Urinary bladder (tissue), 4 donors: ENCODE results near the gene SREBF2. TPM values are rescaled to one million over a fixed set of nuclear protein-coding genes. Genes with fewer than 3 reads are reported as not detected.
A peak's percentile ranks its signal among the peaks of the same experiment; 100 is the strongest.

Source experiments
- DNase-seq: peaks from one replicate; pipeline ENCODE4 v3.0.0-alpha.2; 2015; ENCODE audit errors: extremely low spot score
- H3K27ac ChIP-seq: one replicate; pipeline ENCODE4 v1.5.1; 2013; ENCODE audit warnings: low read depth, mild to moderate bottlenecking, moderate library complexity
- H3K36me3 ChIP-seq: one replicate; pipeline ENCODE4 v1.6.1; 2013; ENCODE audit warnings: mild to moderate bottlenecking, moderate library complexity; ENCODE audit not compliant: insufficient read depth
- H3K4me1 ChIP-seq: one replicate; pipeline ENCODE4 v1.6.1; 2013; ENCODE audit warnings: mild to moderate bottlenecking, moderate library complexity; ENCODE audit not compliant: insufficient read depth
- H3K4me3 ChIP-seq: one replicate; pipeline ENCODE4 v1.5.1; 2013; ENCODE audit warnings: low read depth, low read length
- WGBS: extraction: QIAGEN DNeasy Blood & Tissue Kit; methylation state at CpG from one replicate; pipeline ENCODE4 v1.1.7; 2013; 5-methylcytosine and 5-hydroxymethylcytosine counted together
- polyA plus RNA-seq: library from polyadenylated mRNA; stranded (reverse); fragments of 200-250 nt; gene quantifications from one replicate; pipeline ENCODE4 v1.2.3, GENCODE V29; 2013
- total RNA-seq: library from RNA; depleted of rRNA; stranded (reverse); fragments of >200 nt; gene quantifications from one replicate; pipeline ENCODE4 v1.2.3, GENCODE V29; 2014
- donor health status: healthy with polysubstance abuse.
- donor health status: healthy.

The SREBF2 gene
- total RNA-seq: 49.7 TPM
- 51.3 TPM for polyA plus RNA-seq

- no peaks in the 10 kb centered on the region for H3K36me3 ChIP-seq
- DNase-seq: peak; percentile 98
- under 1% methylated on average over 75 of the region's 75 CpGs for WGBS
- H3K4me1 ChIP-seq: no peaks in the 10 kb centered on the region
- H3K4me3 ChIP-seq: peak within 1 kb of the TSS; percentile 88
- H3K27ac ChIP-seq: peak within 1 kb of the TSS; percentile 91
Observed at GRCh38 chr22:41832553-41833368, at the start of gene SREBF2. SREBF2 (plus strand) TSS chr22:41833105; CDS start chr22:41833271, 166 bp downstream.

GRCh38 chr22:41787331-41787730 lies 45.6 kb upstream of the SREBF2 start:
- Histone ChIP-seq H3K36me3 (no peaks in the 10 kb centered on the region), H3K27ac (no peak overlapping the region), H3K4me3 (no peak overlapping the region), H3K4me1 (no peaks in the 10 kb centered on the region)
- WGBS: 58% methylated on average over 2 of the region's 2 CpGs
- no peak for DNase-seq

GRCh38 chr22:41793871-41794270 lies 39.0 kb upstream of the SREBF2 start:
- Histone ChIP-seq H3K27ac (no peak overlapping the region), H3K4me3 (no peak overlapping the region), H3K4me1 (no peaks in the 10 kb centered on the region), H3K36me3 (no peaks in the 10 kb centered on the region)
- DNase-seq: no peak
- WGBS: 96% methylated on average over 3 of the region's 3 CpGs

- 98% methylated on average over 2 of the region's 2 CpGs for WGBS
- DNase-seq: no peak
- Histone ChIP-seq H3K36me3 (no peaks in the 10 kb centered on the region), H3K4me1 (no peaks in the 10 kb centered on the region), H3K4me3 (no peak overlapping the region), H3K27ac (no peak overlapping the region)
Observed at GRCh38 chr22:41798736-41799135, 34.2 kb upstream of the SREBF2 start.

GRCh38 chr22:41799486-41800347 lies 33.2 kb upstream of the SREBF2 start:
- 14% methylated on average over 38 of the region's 38 CpGs for WGBS
- Histone ChIP-seq H3K36me3 (no peaks in the 10 kb centered on the region), H3K4me1 (no peaks in the 10 kb centered on the region), H3K27ac (peak overlapping the region; percentile 73), H3K4me3 (peak overlapping the region; percentile 68)
- peak; percentile 7 for DNase-seq

GRCh38 chr22:41800348-41801146 lies 32.4 kb upstream of the SREBF2 start, which contains the start of gene CCDC134:
CCDC134 (plus strand) TSS chr22:41800679; CDS start chr22:41808891, 8,212 bp downstream.
- no peaks in the 10 kb centered on the region for H3K4me1 ChIP-seq
- peak within 1 kb of the TSS; percentile 68 for H3K4me3 ChIP-seq
- H3K27ac ChIP-seq: peak within 1 kb of the TSS; percentile 73
- DNase-seq: peak; percentile 63
- no peaks in the 10 kb centered on the region for H3K36me3 ChIP-seq
- WGBS: under 1% methylated on average over 52 of the region's 52 CpGs

- H3K27ac ChIP-seq: no peak overlapping the region
Observed at GRCh38 chr22:41801147-41801819, 31.6 kb upstream of the SREBF2 start.

GRCh38 chr22:41801886-41802285 lies 31.0 kb upstream of the SREBF2 start:
- no peak for DNase-seq
- WGBS: 63% methylated on average over 2 of the region's 2 CpGs
- H3K27ac ChIP-seq: no peak overlapping the region
- H3K4me3 ChIP-seq: no peak overlapping the region
- no peaks in the 10 kb centered on the region for H3K4me1 ChIP-seq
- H3K36me3 ChIP-seq: no peaks in the 10 kb centered on the region

More at GRCh38 chr22:41801147-41801819, 31.6 kb upstream of the SREBF2 start:
- H3K4me3 ChIP-seq: peak overlapping the region; percentile 68
- DNase-seq: no peak
- WGBS: 35% methylated on average over 4 of the region's 4 CpGs
- no peaks in the 10 kb centered on the region for H3K4me1 ChIP-seq
- H3K36me3 ChIP-seq: no peaks in the 10 kb centered on the region

GRCh38 chr22:41805639-41806038 lies 27.3 kb upstream of the SREBF2 start:
- no peak overlapping the region for H3K4me3 ChIP-seq
- DNase-seq: no peak
- H3K36me3 ChIP-seq: no peaks in the 10 kb centered on the region
- no peak overlapping the region for H3K27ac ChIP-seq
- H3K4me1 ChIP-seq: no peaks in the 10 kb centered on the region

- Histone ChIP-seq H3K36me3 (no peaks in the 10 kb centered on the region), H3K4me1 (no peaks in the 10 kb centered on the region), H3K4me3 (no peak overlapping the region), H3K27ac (no peak overlapping the region)
- WGBS: 83% methylated on average over 6 of the region's 6 CpGs
- no peak for DNase-seq
Observed at GRCh38 chr22:41808400-41808799, 24.5 kb upstream of the SREBF2 start.

- DNase-seq: no peak
- no peak overlapping the region for H3K27ac ChIP-seq
- no peaks in the 10 kb centered on the region for H3K4me1 ChIP-seq
- no peak overlapping the region for H3K4me3 ChIP-seq
- H3K36me3 ChIP-seq: no peaks in the 10 kb centered on the region
- WGBS: 93% methylated on average over 12 of the region's 12 CpGs
Observed at GRCh38 chr22:41810022-41810421, 22.9 kb upstream of the SREBF2 start.

- WGBS: 95% methylated on average over 16 of the region's 16 CpGs
- no peak for DNase-seq
- Histone ChIP-seq H3K4me3 (no peak overlapping the region), H3K4me1 (no peaks in the 10 kb centered on the region), H3K36me3 (no peaks in the 10 kb centered on the region), H3K27ac (no peak overlapping the region)
Observed at GRCh38 chr22:41812805-41813545, 19.9 kb upstream of the SREBF2 start.
